SK-N-SH (cell line): ENCODE results near the gene CABP5. TPM values are rescaled to one million over a fixed set of nuclear protein-coding genes. Genes with fewer than 3 reads are reported as not detected.
"Not testable (repeated sequence)": the region's sequence is repeated elsewhere in the genome, so short reads cannot be mapped to it uniquely, and the experiment has no call there.

Experiments used
- CTCF ChIA-PET: fragments of 300-600, 350-600 bp; formaldehyde crosslinking; extraction: SDS; loops from one replicate; lab custom pipeline; 2021; lab: Yijun Ruan, JAX
- POLR2A ChIA-PET: fragments of 350-600 bp; sonication (Branson Sonifier 250); formaldehyde crosslinking; extraction: SDS; loops from one replicate; lab custom pipeline; 2020; ENCODE audit warnings: antibody characterized with exemption, inconsistent platforms; lab: Yijun Ruan, JAX
- DNase-seq: peaks from one replicate; pipeline ENCODE4 v3.0.0; 2012
- H2AFZ ChIP-seq: fragments of 200-600 bp; sonication (generic); 2 replicates; pipeline ENCODE4 v1.8.1; 2016; ENCODE audit warnings: antibody characterized with exemption, mild to moderate bottlenecking, low read depth
- H3F3A ChIP-seq: fragments of 200-600 bp; sonication (generic); replicated peaks from 2 replicates; pipeline ENCODE3; 2016; ENCODE audit warnings: antibody characterized with exemption, mild to moderate bottlenecking; ENCODE audit not compliant: insufficient read depth
- H3K27ac ChIP-seq, 2 experiments: fragments of 200-500 bp in 1 of 2; fragments of 200-600 bp in 1 of 2; sonication (Bioruptor generic) in 1 of 2; sonication (generic), shearing (Covaris generic) in 1 of 2; 2 replicates each; pipeline versions ENCODE4 v1.5.1 to v1.6.1; 2014 to 2016; ENCODE audit warnings: low read depth in 2 of 2, inconsistent platforms in 1 of 2, low read length in 1 of 2, mild to moderate bottlenecking in 1 of 2, mixed read lengths in 1 of 2
- H3K27me3 ChIP-seq: fragments of 200-600 bp; sonication (generic), shearing (Covaris generic); 2 replicates; pipeline ENCODE4 v1.6.1; 2016; ENCODE audit warnings: mixed run types; ENCODE audit not compliant: insufficient read depth
- H3K36me3 ChIP-seq, 2 experiments: fragments of 200-500 bp in 1 of 2; fragments of 200-600 bp in 1 of 2; sonication (Bioruptor generic) in 1 of 2; sonication (generic) in 1 of 2; replicated peaks in 1 of 2; 2 replicates each; pipeline versions ENCODE3 to v1.5.1; 2014 to 2016; ENCODE audit warnings: low read length in 1 of 2, mild to moderate bottlenecking in 1 of 2; ENCODE audit not compliant: insufficient read depth in 2 of 2, control insufficient read depth in 1 of 2
- H3K4me1 ChIP-seq, 2 experiments: fragments of 200-500 bp in 1 of 2; fragments of 200-600 bp in 1 of 2; sonication (Bioruptor generic) in 1 of 2; sonication (generic), shearing (Covaris generic) in 1 of 2; 2 replicates each; pipeline versions ENCODE4 v1.5.1 to v1.6.1; 2014 to 2016; ENCODE audit warnings: low read depth in 1 of 2, low read length in 1 of 2, mixed run types in 1 of 2; ENCODE audit not compliant: insufficient read depth in 2 of 2, control insufficient read depth in 1 of 2
- H3K4me2 ChIP-seq: fragments of 200-600 bp; sonication (generic), shearing (Covaris generic); 2 replicates; pipeline ENCODE4 v1.6.1; 2017; ENCODE audit warnings: mixed run types
- H3K4me3 ChIP-seq, 2 experiments: fragments of 200-500 bp in 1 of 2; fragments of 200-600 bp in 1 of 2; sonication (Bioruptor generic) in 1 of 2; sonication (generic), shearing (Covaris generic) in 1 of 2; 2 replicates each; pipeline versions ENCODE4 v1.5.1 to v1.8.1; 2014 to 2016; ENCODE audit warnings: low read depth in 2 of 2, inconsistent platforms in 1 of 2, low read length in 1 of 2, mild to moderate bottlenecking in 1 of 2, mixed read lengths in 1 of 2, moderate library complexity in 1 of 2
- H3K79me2 ChIP-seq: fragments of 200-600 bp; sonication (generic); 2 replicates; pipeline ENCODE4 v1.8.1; 2017; ENCODE audit warnings: mild to moderate bottlenecking; ENCODE audit not compliant: insufficient read depth
- H3K9ac ChIP-seq: fragments of 200-600 bp; sonication (generic); 2 replicates; pipeline ENCODE4 v1.6.1; 2017; ENCODE audit warnings: mixed run types
- H3K9me2 ChIP-seq: fragments of 200-600 bp; sonication (generic); 2 replicates; pipeline ENCODE4 v1.6.1; 2017; ENCODE audit warnings: mixed run types
- H3K9me3 ChIP-seq: fragments of 200-600 bp; sonication (generic); 2 replicates; pipeline ENCODE4 v1.6.1; 2017; ENCODE audit warnings: mixed run types, mild to moderate bottlenecking, moderate library complexity
- H4K20me1 ChIP-seq: fragments of 200-600 bp; sonication (generic); 2 replicates; pipeline ENCODE4 v1.6.1; 2017; ENCODE audit warnings: mild to moderate bottlenecking, mixed run types; ENCODE audit not compliant: insufficient read depth
- CTCF ChIP-seq: fragments of 200-600 bp; sonication (generic); IDR thresholded peaks from 2 replicates; pipeline ENCODE4 v1.6.1; 2017; ENCODE audit warnings: antibody characterized with exemption, mild to moderate bottlenecking, moderate library complexity
- EZH2phosphoT487 ChIP-seq: fragments of 200-600 bp; sonication (generic); IDR thresholded peaks from 2 replicates; pipeline ENCODE4 v1.6.1; 2017; ENCODE audit warnings: low read depth, mixed run types, mild to moderate bottlenecking, antibody characterized with exemption, moderate library complexity, borderline replicate concordance
- NFIC ChIP-seq: IDR thresholded peaks from 2 replicates; pipeline ENCODE4 v1.4.0; 2012; ENCODE audit warnings: borderline replicate concordance
- REST ChIP-seq: IDR thresholded peaks from 2 replicates; pipeline ENCODE4 v1.6.1; 2012; ENCODE audit warnings: mild to moderate bottlenecking, low read depth, low read length, moderate library complexity
- TCF12 ChIP-seq: IDR thresholded peaks from 2 replicates; pipeline ENCODE4 v1.4.0; 2012
- USF2 ChIP-seq: fragments of 150-350 bp; IDR thresholded peaks from 2 replicates; pipeline ENCODE4 v1.6.1; 2017; ENCODE audit warnings: antibody characterized with exemption, low read length, low read depth, borderline replicate concordance
- ZBTB33 ChIP-seq: IDR thresholded peaks from 2 replicates; pipeline ENCODE4 v1.4.0; 2012; ENCODE audit warnings: low read depth, borderline replicate concordance
- WGBS: methylation state at CpG from one replicate; pipeline ENCODE4 v1.1.6; 2017; ENCODE audit warnings: low lambda C conversion rate; 5-methylcytosine and 5-hydroxymethylcytosine counted together
- polyA plus RNA-seq, 3 experiments: library from polyadenylated mRNA; depleted of rRNA; stranded (reverse); fragments of >200 nt; gene quantifications; 2 replicates each; pipeline ENCODE4 v1.2.3, GENCODE V29; 2012

CABP5 gene
- polyA plus RNA-seq, 1 of the 3 experiments (the other 2 are of a cell fraction), result not detected

- no peaks in the 10 kb centered on the region for H3K79me2 ChIP-seq
- no peak for DNase-seq
- no peak overlapping the region for H2AFZ ChIP-seq
- ChIA-PET POLR2A (no interaction called here), CTCF (no interaction called here)
- no peak overlapping the region for H3K27ac ChIP-seq
- no peak overlapping the region for H3K4me2 ChIP-seq
- no peaks in the 10 kb centered on the region for H3K36me3 ChIP-seq
- H3K9ac ChIP-seq, result no peak overlapping the region
- 40% methylated on average over 5 of the region's 5 CpGs for whole genome bisulfite sequencing
- H3K27me3 ChIP-seq, result no peaks in the 10 kb centered on the region; the same call in 1 of the 2 replicates
- TF ChIP-seq REST (no peak), TCF12 (peak; percentile 48), NFIC (peak; percentile 13; the same call in 1 of the 2 replicates), EZH2phosphoT487 (no peak), USF2 (no peak)
- no peaks in the 10 kb centered on the region for H3K4me1 ChIP-seq
- H3K4me3 ChIP-seq, result no peak overlapping the region
- H4K20me1 ChIP-seq, result no peaks in the 10 kb centered on the region
- H3K9me3 ChIP-seq, result no peaks in the 10 kb centered on the region
- H3F3A ChIP-seq, result peaks cover 5% of the 10 kb centered on the region
- no peaks in the 10 kb centered on the region for H3K9me2 ChIP-seq
These were observed 37.2 kb upstream of the CABP5 start for GRCh38 chr19:48081106-48081505.

- H3K4me3 ChIP-seq, H3K4me2 ChIP-seq, CTCF ChIA-PET, H3F3A ChIP-seq, H3K36me3 ChIP-seq, H3K79me2 ChIP-seq, H3K9ac ChIP-seq, H3K27me3 ChIP-seq, H4K20me1 ChIP-seq, H3K9me3 ChIP-seq, H3K27ac ChIP-seq, H3K9me2 ChIP-seq, H2AFZ ChIP-seq, DNase-seq, POLR2A ChIA-PET, H3K4me1 ChIP-seq: not testable (repeated sequence)
- WGBS, result 78% methylated on average over 3 of the region's 3 CpGs
These were observed 26.4 kb upstream of the CABP5 start for GRCh38 chr19:48070177-48070769.

- H3K9me2 ChIP-seq, result no peaks in the 10 kb centered on the region
- no peak overlapping the region for H3K4me3 ChIP-seq
- no peaks in the 10 kb centered on the region for H3K9me3 ChIP-seq
- no peak overlapping the region for H3K27ac ChIP-seq
- no peaks in the 10 kb centered on the region for H3K36me3 ChIP-seq
- no peaks in the 10 kb centered on the region; the same call in 1 of the 2 replicates for H3K27me3 ChIP-seq
- 30% methylated on average over 2 of the region's 2 CpGs for WGBS
- no peaks in the 10 kb centered on the region for H3K4me1 ChIP-seq
- H4K20me1 ChIP-seq, result no peaks in the 10 kb centered on the region
- H3K9ac ChIP-seq, result no peak overlapping the region
- POLR2A ChIA-PET, result no interaction called here
- H3K4me2 ChIP-seq, result no peak overlapping the region
- no peak overlapping the region for H2AFZ ChIP-seq
- CTCF ChIA-PET, result no interaction called here
- TF ChIP-seq CTCF (peak; percentile 12; the same call in 1 of the 2 replicates), ZBTB33 (no peak)
- no peak for DNase-seq
- no peaks in the 10 kb centered on the region for H3K79me2 ChIP-seq
- H3F3A ChIP-seq, result no peaks in the 10 kb centered on the region
These were observed 25.6 kb upstream of the CABP5 start for GRCh38 chr19:48069435-48069834.
